GM04504 (cell line): Measurements from ENCODE around the gene SLC26A5.
A peak's percentile ranks its signal among the peaks of the same experiment; 100 is the strongest.

Experiments
- DNase-seq: peaks from one replicate; pipeline ENCODE4 v3.0.0-alpha.2; 2012; ENCODE audit warnings: low read depth

Gene SLC26A5

DNA sequence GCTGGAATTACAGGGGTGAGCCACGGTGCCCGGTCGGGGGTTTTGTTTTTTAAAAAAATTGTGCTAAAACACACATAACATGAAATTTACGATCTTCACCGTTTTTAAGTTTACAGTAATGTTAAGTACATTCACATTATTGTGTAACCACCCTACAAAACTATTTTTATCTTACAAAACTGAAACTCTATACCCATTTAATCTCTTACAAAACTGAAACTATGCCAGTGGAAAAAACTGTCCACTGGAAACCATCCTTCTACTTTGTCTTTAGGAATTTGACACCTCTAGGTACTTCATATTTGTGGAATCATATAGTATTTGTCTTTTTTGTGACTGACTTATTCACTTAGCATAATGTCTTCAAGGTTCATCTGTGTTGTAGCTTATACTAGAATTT is 99.6 kb downstream of the SLC26A5 start:
- DNase-seq, result no peak

DNA sequence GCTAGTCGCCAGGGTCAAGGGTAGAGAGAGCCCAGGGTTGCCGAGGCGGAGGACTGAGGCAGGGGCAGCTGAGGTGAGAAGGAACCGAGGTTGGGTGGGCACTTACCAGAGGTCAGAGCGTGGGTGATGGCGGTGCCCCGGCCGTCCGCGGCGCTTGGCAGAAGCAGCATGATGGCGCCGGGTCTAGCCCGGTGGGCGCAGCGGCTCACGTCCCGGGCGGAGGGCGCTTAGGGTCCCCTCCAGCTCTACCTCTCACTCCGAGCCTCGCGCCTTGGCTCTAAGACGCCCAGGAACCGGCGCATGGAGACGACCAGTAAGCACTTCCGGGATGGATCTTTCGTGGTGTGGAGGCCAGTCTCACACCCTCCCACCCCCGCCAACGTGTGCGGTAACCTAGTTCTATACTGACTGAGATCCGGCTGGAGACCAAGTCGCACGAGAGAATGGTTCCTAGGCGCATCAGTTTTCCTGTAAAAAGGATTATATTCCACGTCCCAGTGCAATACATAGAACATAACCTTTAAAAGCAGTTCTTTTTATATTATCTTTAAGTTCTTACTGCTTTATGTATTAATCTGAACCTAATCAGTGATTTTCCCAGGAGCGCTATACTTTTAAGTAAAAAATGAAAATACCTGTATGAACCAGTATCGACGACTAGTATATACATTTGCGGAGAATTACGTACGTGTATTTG is 101.4 kb downstream of the SLC26A5 start, which contains the start of gene DNAJC2:
Gene DNAJC2 (minus strand): TSS at position 315 of the 697 bp plus-strand sequence. CDS start 145 bp downstream, at position 170.
- peak; percentile 83 for DNase-seq

DNA sequence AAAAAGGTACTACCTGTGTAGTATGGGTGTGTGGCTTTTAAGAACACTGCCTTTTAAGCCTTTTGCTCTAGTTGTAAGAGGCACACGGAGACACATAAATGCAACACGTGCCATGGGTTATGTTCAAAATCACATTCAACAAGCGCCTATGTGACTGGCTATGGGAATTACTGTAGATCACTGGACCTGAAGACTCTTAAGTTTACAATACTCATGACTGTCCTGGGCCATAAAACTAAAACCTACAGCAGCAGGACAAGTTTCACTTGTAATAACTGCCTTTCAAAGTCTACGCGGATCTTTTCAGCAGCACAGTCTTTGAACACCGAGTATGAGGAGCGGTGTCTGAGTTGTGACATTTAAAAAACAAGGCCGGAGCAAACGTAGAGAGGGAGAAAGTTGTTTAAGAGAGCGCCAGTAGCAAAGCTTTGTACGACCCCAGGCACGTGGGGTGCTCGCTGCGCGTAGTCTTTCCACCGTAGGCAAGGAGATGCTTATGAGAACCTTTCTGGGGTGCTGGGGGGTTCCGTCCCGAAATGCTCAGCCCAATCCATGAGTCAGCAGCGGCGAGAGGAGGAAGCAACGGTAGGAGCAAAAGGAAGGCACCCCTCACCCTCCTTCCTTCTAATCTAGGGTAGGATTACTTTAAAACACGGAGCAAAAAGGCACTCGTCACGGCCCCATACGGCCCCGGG is 102.1 kb downstream of the SLC26A5 start:
- DNase-seq, result peak; percentile 6

DNA sequence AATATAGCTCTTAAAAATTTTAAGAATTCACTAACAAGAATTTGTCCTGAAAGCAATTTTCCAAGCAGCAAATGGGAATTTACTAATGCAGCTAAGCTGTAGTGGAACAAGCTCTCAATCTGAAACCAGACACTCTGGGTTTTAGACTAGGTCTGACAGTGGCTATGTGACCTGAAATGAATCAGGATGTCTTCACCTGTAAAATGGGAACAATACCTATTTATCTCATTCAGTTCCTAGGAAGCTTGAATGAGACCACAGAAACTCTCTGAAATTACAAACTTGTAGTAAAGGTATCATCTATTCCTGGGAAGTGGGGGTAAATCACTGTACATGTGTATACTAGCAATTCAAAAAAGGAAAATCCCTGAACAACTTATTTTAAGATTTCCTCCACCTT is 102.7 kb downstream of the SLC26A5 start:
- no peak for DNase-seq

DNA sequence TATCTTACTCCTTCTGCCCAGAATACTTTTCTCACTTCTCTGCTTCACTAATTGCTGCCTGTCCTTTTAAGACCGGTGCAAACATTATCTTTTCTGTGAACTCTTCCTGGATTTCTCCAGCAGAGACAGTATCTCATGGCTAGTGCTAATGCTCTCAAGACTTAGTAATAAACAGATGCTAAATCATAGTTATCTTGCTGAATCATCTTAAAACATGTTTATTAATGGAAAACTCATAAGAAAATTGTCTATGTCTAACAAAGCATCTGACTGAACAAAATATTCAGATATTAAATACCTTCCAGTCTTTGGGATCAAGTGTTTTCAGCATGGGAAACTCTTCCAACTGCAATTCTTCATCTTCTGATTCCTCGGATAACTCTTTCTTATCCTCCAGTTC is 104.5 kb downstream of the SLC26A5 start:
- no peak for DNase-seq

DNA sequence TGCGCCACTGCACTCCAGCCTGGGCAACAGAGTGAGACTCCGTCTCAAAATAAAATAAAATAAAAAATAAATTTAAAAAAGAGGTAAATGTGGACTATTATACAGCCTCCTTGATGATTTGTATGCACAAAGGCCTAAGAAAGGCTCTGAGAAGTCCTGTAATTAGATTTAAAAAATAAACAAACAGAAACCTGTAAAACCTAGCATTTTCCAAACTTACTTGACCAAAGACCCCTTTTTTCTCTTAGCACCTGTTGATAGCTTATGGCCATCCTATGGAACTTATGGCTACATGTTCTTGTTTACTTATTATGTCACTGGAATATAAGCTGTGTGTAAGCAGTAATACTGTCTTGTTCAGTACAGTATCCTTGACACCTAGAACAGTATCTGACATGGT is 107.1 kb downstream of the SLC26A5 start:
- DNase-seq, result no peak

DNA sequence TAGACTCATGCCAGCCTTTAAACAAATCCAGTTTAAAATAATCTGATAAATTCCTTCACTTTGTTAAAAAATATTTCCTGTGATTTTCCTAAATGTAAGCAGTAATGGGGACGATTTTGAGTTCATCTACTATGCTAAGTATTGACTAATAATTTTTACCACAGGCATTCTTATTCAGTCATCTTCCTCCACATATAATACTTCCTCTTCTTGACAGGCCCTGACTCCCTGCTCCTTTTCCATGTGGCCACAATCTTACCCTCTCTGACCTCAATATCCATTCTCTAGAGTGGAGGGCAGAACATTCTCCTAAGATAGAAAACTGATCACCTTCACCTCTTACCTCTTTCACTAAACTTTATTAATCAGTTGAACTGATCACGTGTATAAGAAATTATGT is 109.2 kb downstream of the SLC26A5 start:
- no peak for DNase-seq

DNA sequence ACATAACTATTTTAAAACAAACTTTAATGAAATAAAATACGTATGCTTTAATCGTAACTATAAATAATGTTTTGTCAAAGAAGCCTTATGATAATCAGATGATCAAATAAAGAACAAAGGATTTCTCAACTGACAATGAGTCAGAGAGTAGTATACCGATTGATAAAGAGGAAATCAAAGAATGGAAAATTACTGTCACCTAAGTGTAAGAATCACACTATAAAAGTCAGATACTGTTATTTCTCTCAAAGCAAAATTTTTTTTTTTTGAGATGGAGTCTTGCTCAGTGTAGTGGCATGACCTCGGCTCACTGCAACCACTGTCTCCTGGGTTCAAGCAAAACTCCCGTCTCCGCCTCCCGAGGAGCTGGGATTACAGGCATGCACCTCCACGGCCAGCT is 120.3 kb downstream of the SLC26A5 start:
- DNase-seq, result no peak
